Body of pancreas (tissue), 4 donors: Measurements from ENCODE around the gene EIF3B. TPM values are rescaled to one million over a fixed set of nuclear protein-coding genes. Genes with fewer than 3 reads are reported as not detected.

Experiments used
- ATAC-seq: fragments of 150-250 bp; one replicate; pipeline ENCODE4 v1.9.1; 2016
- DNase-seq, 4 donors: peaks; one replicate each; pipeline ENCODE4 v3.0.0-alpha.2; 2019
- H3K27ac ChIP-seq, 4 donors: fragments of 200-600 bp; sonication (generic); 1 replicate in 3 of 4; 2 replicates in 1 of 4; pipeline versions ENCODE4 v1.5.1 to v1.6.1; 2016 to 2019; ENCODE audit warnings: mild to moderate bottlenecking in 1 of 4, mixed read lengths in 1 of 4, moderate library complexity in 1 of 4
- H3K27me3 ChIP-seq, 2 donors: fragments of 200-600 bp; sonication (generic); one replicate each; pipeline ENCODE4 v1.6.0; 2016; ENCODE audit warnings: mild to moderate bottlenecking in 1 of 2
- H3K36me3 ChIP-seq, 2 donors: fragments of 200-600 bp; sonication (generic); replicated peaks in 1 of 2; 2 replicates each; pipeline ENCODE4 v1.5.1; 2016; ENCODE audit warnings: low read depth in 2 of 2; ENCODE audit not compliant: insufficient read depth in 1 of 2
- H3K4me1 ChIP-seq: fragments of 200-600 bp; sonication (generic); one replicate; pipeline ENCODE4 v1.6.0; 2016
- H3K4me3 ChIP-seq, 2 donors: fragments of 200-600 bp; sonication (generic); 1 replicate in 1 of 2; 2 replicates in 1 of 2; pipeline ENCODE4 v1.5.1; 2016 to 2019
- H3K9me3 ChIP-seq, 3 donors: fragments of 200-600 bp; sonication (generic); 1 replicate in 2 of 3; 2 replicates in 1 of 3; pipeline ENCODE4 v1.5.1; 2016
- POLR2A ChIP-seq, 3 donors: fragments of 450-650 bp; IDR thresholded peaks; one replicate each; pipeline ENCODE4 v1.6.1; 2016; ENCODE audit warnings: antibody characterized with exemption in 3 of 3, mild to moderate bottlenecking in 2 of 3
- WGBS, 2 donors: methylation state at CpG; one replicate each; pipeline ENCODE4 v1.1.5; 2017; 5-methylcytosine and 5-hydroxymethylcytosine counted together
- intact Hi-C: fragments of 100-400 bp; cut with DNase I; formaldehyde crosslinking; loops from one replicate; pipeline ENCODE4 v1.15.1; 2023
- small RNA-seq: library from RNA; depleted of rRNA; stranded (forward); fragments of <200 nt; gene quantifications from one replicate; pipeline ENCODE3, GENCODE V24; 2016
- total RNA-seq, 2 donors: library from RNA; depleted of rRNA; stranded (reverse); fragments of >200 nt; gene quantifications; one replicate each; pipeline ENCODE4 v1.1.0, GENCODE V29; 2016
- TF ChIP-seq, protein P1 (sequence below), 7 experiments: fragments of 450-650 bp in 4 of 7; fragments of 200-600 bp in 3 of 7; sonication (generic) in 3 of 7; IDR thresholded peaks; one replicate each; pipeline ENCODE4 v1.5.1; 2016 to 2019; ENCODE audit warnings: antibody characterized with exemption in 7 of 7

EIF3B gene
- total RNA-seq, 2 donors from 2014 or later, result 87.2 to 232 TPM

- DNase-seq (no peak), ATAC-seq (no peak)
- WGBS, 2 donors, result 88 to 89% methylated on average over 9 of the region's 9 CpGs
- Histone ChIP-seq H3K4me1 (no peaks in the 10 kb centered on the region), H3K4me3 (no peak overlapping the region), H3K27ac (no peak overlapping the region), H3K36me3 (no peaks in the 10 kb centered on the region), H3K9me3 (no peaks in the 10 kb centered on the region), H3K27me3 (no peaks in the 10 kb centered on the region)
- intact Hi-C loops, result no loop called here
- TF ChIP-seq POLR2A (IDR thresholded peaks at IDR 0.05), result no peak
- TF ChIP-seq, protein P1, sequence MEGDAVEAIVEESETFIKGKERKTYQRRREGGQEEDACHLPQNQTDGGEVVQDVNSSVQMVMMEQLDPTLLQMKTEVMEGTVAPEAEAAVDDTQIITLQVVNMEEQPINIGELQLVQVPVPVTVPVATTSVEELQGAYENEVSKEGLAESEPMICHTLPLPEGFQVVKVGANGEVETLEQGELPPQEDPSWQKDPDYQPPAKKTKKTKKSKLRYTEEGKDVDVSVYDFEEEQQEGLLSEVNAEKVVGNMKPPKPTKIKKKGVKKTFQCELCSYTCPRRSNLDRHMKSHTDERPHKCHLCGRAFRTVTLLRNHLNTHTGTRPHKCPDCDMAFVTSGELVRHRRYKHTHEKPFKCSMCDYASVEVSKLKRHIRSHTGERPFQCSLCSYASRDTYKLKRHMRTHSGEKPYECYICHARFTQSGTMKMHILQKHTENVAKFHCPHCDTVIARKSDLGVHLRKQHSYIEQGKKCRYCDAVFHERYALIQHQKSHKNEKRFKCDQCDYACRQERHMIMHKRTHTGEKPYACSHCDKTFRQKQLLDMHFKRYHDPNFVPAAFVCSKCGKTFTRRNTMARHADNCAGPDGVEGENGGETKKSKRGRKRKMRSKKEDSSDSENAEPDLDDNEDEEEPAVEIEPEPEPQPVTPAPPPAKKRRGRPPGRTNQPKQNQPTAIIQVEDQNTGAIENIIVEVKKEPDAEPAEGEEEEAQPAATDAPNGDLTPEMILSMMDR (IDR thresholded peaks at IDR 0.05), result no peak
Measured at GRCh38 chr7:2421943-2422310, 67.3 kb downstream of the EIF3B start.

DNA sequence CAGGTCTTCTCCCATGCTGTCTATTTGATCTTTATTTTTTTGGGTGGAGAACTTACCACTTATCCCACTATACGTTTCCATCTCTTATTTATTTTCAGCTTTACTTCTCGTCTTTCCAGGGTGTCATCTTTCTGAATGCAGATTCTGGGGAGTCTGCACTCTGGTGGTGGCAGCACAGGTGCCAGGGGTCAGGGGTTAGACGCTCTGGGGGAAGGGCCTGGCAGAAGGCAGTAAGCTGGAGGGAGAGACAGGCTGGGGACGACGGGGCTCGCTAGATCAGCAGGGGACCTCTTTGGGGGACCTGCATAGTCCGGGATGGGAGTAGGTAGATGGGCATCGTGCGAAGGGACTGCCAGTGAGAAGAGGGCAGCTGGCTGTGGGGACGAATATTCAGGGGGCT lies 71.1 kb downstream of the EIF3B start:
- Histone ChIP-seq H3K4me1 (no peaks in the 10 kb centered on the region), H3K4me3 (no peak overlapping the region), H3K9me3 (no peaks in the 10 kb centered on the region), H3K27me3 (no peaks in the 10 kb centered on the region), H3K36me3 (no peaks in the 10 kb centered on the region), H3K27ac (no peak overlapping the region)
- intact Hi-C loops, result no loop called here
- DNase-seq (no peak), ATAC-seq (no peak)
- TF ChIP-seq POLR2A (IDR thresholded peaks at IDR 0.05), result no peak
- TF ChIP-seq, protein P1 (IDR thresholded peaks at IDR 0.05), result no peak
- 88 to 90% methylated on average over 10 of the region's 10 CpGs for WGBS, 2 donors

Small RNAs within 50 kb of the gene (small RNA-seq; reads per million reads assigned to genes)
- not detected for gene AC004840.2

Other genes starting within 250 kb of the EIF3B start
- 10 to 100 TPM; 14.0 to 66.9 TPM for gene MAD1L1, start 121.9 kb upstream of the EIF3B start, total RNA-seq
- 1 to 10 TPM; 7.6 to 8.8 TPM for gene MRM2, start 112.6 kb upstream of the EIF3B start, total RNA-seq
- gene NUDT1, start 112.6 kb upstream of the EIF3B start, total RNA-seq, result 10 to 100 TPM in 1 of 2 donors, not detected in 1; 26.2 TPM
- gene SNX8, start 40.4 kb upstream of the EIF3B start, total RNA-seq, result 1 to 10 TPM; 5.3 to 6.2 TPM
- 10 to 100 TPM in 1 of 2 donors, 1 to 10 TPM in 1; 4.7 to 11.2 TPM for gene CHST12, start 48.8 kb downstream of the EIF3B start, total RNA-seq
- not detected for gene GRIFIN, start 121.6 kb downstream of the EIF3B start, total RNA-seq
- 100 to 1,000 TPM in 1 of 2 donors, 10 to 100 TPM in 1; 47.8 to 142 TPM for gene LFNG, start 164.9 kb downstream of the EIF3B start, total RNA-seq
- gene BRAT1, start 200.7 kb downstream of the EIF3B start, total RNA-seq, result 10 to 100 TPM; 36.6 to 46.8 TPM
- 10 to 100 TPM in 1 of 2 donors, 1 to 10 TPM in 1; 7.8 to 73.2 TPM for gene IQCE, start 204.2 kb downstream of the EIF3B start, total RNA-seq